Esophagus muscularis mucosa (tissue), 4 donors: ENCODE measurements around the gene SRSF6. TPM values are rescaled to one million over a fixed set of nuclear protein-coding genes. Genes with fewer than 3 reads are reported as not detected.

Experiments used
- DNase-seq: peaks from one replicate; pipeline ENCODE4 v3.0.0-alpha.2; 2017; ENCODE audit errors: extremely low spot score
- H3K27ac ChIP-seq, 4 donors: fragments of 200-600 bp; sonication (generic); replicated peaks in 1 of 4; 1 replicate in 3 of 4; 2 replicates in 1 of 4; pipeline ENCODE4 v1.5.1; 2016 to 2019; ENCODE audit warnings: mild to moderate bottlenecking in 1 of 4
- H3K27me3 ChIP-seq, 4 donors: fragments of 200-600 bp; sonication (generic); one replicate each; pipeline versions ENCODE4 v1.5.1 to v1.6.0; 2016 to 2019
- H3K36me3 ChIP-seq, 4 donors: fragments of 200-600 bp; sonication (generic); one replicate each; pipeline ENCODE4 v1.5.1; 2016 to 2019
- H3K4me1 ChIP-seq, 4 donors: fragments of 200-600 bp; sonication (generic); one replicate each; pipeline ENCODE4 v1.5.1; 2016 to 2019
- H3K4me3 ChIP-seq, 4 donors: fragments of 200-600 bp; sonication (generic); 1 replicate in 2 of 4; 2 replicates in 2 of 4; pipeline ENCODE4 v1.5.1; 2016 to 2019; ENCODE audit warnings: mild to moderate bottlenecking in 4 of 4, moderate library complexity in 1 of 4
- H3K9me3 ChIP-seq, 4 donors: fragments of 200-600 bp; sonication (generic); 1 replicate in 3 of 4; 2 replicates in 1 of 4; pipeline ENCODE4 v1.5.1; 2016 to 2019
- CTCF ChIP-seq, 3 experiments: fragments of 200-600 bp in 2 of 3; fragments of 450-650 bp in 1 of 3; sonication (generic) in 2 of 3; IDR thresholded peaks; one replicate each; pipeline ENCODE4 v1.5.1; 2017 to 2019; ENCODE audit warnings: antibody characterized with exemption in 3 of 3, mild to moderate bottlenecking in 2 of 3, moderate library complexity in 1 of 3
- EP300 ChIP-seq: sonication (generic); formaldehyde crosslinking; IDR thresholded peaks from one replicate; pipeline ENCODE4 v1.6.1; 2017; ENCODE audit warnings: antibody characterized with exemption
- POLR2A ChIP-seq: fragments of 450-650 bp; IDR thresholded peaks from one replicate; pipeline ENCODE4 v1.6.1; 2017; ENCODE audit warnings: antibody characterized with exemption, moderate library complexity, mild to moderate bottlenecking, low read depth
- POLR2AphosphoS5 ChIP-seq, 2 donors: sonication (generic); formaldehyde crosslinking; IDR thresholded peaks; one replicate each; pipeline ENCODE4 v1.6.1; 2017; ENCODE audit warnings: antibody characterized with exemption in 2 of 2
- whole genome bisulfite sequencing: methylation state at CpG from one replicate; pipeline ENCODE4 v1.1.5; 2018; 5-methylcytosine and 5-hydroxymethylcytosine counted together
- intact Hi-C: fragments of 100-400 bp; cut with DNase I; formaldehyde crosslinking; loops from one replicate; pipeline ENCODE4 v1.15.1; 2023
- total RNA-seq, 4 donors: library from RNA; depleted of rRNA; stranded (reverse); fragments of >200 nt; gene quantifications; one replicate each; pipeline versions ENCODE4 v1.1.0 to v1.2.1, GENCODE V29; 2016

Gene SRSF6
- total RNA-seq, 4 donors from 2014 or later = 22.4 to 46.1 (median 25.3) TPM

GRCh38 chr20:43463527-43464218, 6.0 kb downstream of the SRSF6 start:
- TF ChIP-seq CTCF (IDR thresholded peaks at IDR 0.05) = no peak
- no peak for TF ChIP-seq POLR2A
- no peak for TF ChIP-seq EP300
- TF ChIP-seq POLR2AphosphoS5 (IDR thresholded peaks at IDR 0.05) = no peak
- Histone ChIP-seq H3K27ac (no peak overlapping the region), H3K36me3 (peaks cover 40 to 94% (median 79%) of the 10 kb centered on the region in 4 donors), H3K4me1 (peaks cover 9 to 46% (median 32%) of the 10 kb centered on the region in 4 donors), H3K4me3 (no peak overlapping the region), H3K9me3 (no peaks in the 10 kb centered on the region), H3K27me3 (no peaks in the 10 kb centered on the region)
- intact Hi-C loops = loop anchor here (5.0 kb wide), 1 partner anchor 49 kb away; no protein-coding TSS in a partner anchor
- no peak for DNase-seq
- WGBS = 62% methylated on average over 3 of the region's 3 CpGs

DNA sequence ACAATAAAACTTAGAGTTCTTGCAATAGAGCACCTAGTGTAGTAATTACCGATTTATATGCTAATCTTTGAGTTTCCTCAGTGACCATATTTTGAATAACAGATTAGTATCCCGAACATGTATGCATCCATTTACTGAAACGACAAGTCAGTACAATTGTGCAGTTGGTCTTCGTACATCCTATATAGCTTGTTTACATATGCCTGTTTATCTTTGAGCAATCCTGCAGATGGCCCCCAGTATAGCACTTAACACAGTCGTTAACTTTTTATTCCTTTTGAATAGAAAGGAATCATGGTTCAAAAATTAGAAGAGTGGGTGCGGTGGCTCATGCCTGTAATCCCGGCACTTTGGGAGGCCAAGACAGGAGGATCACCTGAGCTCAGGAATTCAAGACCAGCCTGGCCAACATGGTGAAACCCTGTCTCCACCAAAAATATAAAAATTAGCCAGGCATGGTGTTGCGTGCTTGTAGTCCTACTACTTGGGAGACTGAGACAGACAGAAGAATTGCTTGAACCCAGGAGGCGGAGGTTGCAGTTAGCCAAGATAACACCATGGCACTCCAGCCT, 6.6 kb downstream of the SRSF6 start:
- 90% methylated on average over 9 of the region's 9 CpGs for WGBS
- H3K9me3 ChIP-seq = no peaks in the 10 kb centered on the region
- peaks cover 45 to 97% (median 83%) of the 10 kb centered on the region in 4 donors for H3K36me3 ChIP-seq
- no peak overlapping the region for H3K27ac ChIP-seq
- TF ChIP-seq CTCF (IDR thresholded peaks at IDR 0.05) = no peak
- no peak for TF ChIP-seq EP300
- TF ChIP-seq POLR2AphosphoS5 (IDR thresholded peaks at IDR 0.05) = no peak
- intact Hi-C loops = loop anchor here (5.0 kb wide), 1 partner anchor 48 kb away; no protein-coding TSS in a partner anchor
- H3K4me3 ChIP-seq = no peak overlapping the region
- DNase-seq = no peak
- no peaks in the 10 kb centered on the region for H3K27me3 ChIP-seq
- H3K4me1 ChIP-seq = peaks cover 9 to 39% (median 26%) of the 10 kb centered on the region in 4 donors

GRCh38 chr20:43465625-43465943, 7.9 kb downstream of the SRSF6 start:
- Histone ChIP-seq H3K36me3 (peaks cover 33 to 97% (median 81%) of the 10 kb centered on the region in 4 donors), H3K4me3 (no peak overlapping the region), H3K4me1 (peaks cover 5 to 32% (median 20%) of the 10 kb centered on the region in 4 donors), H3K27me3 (no peaks in the 10 kb centered on the region), H3K27ac (no peak overlapping the region), H3K9me3 (no peaks in the 10 kb centered on the region)
- intact Hi-C loops = no loop called here
- no peak for TF ChIP-seq EP300
- no peak for TF ChIP-seq CTCF (IDR thresholded peaks at IDR 0.05)
- TF ChIP-seq POLR2AphosphoS5 (IDR thresholded peaks at IDR 0.05) = no peak
- TF ChIP-seq POLR2A = no peak
- WGBS = 95% methylated on average over 2 of the region's 2 CpGs
- no peak for DNase-seq

- intact Hi-C loops = no loop called here
- no peaks in the 10 kb centered on the region for H3K9me3 ChIP-seq
- DNase-seq = no peak
- TF ChIP-seq EP300 = no peak
- TF ChIP-seq POLR2A = no peak
- no peak for TF ChIP-seq POLR2AphosphoS5 (IDR thresholded peaks at IDR 0.05)
- no peak for TF ChIP-seq CTCF (IDR thresholded peaks at IDR 0.05)
- peaks cover 0 to 21% (median 11%) of the 10 kb centered on the region in 4 donors for H3K4me1 ChIP-seq
- no peak overlapping the region for H3K27ac ChIP-seq
- no peak overlapping the region for H3K4me3 ChIP-seq
- H3K36me3 ChIP-seq = peaks cover 29 to 86% (median 75%) of the 10 kb centered on the region in 4 donors
- 95% methylated on average over 1 of the region's 1 CpG for WGBS
- H3K27me3 ChIP-seq = no peaks in the 10 kb centered on the region
Measured at GRCh38 chr20:43467589-43467988, 9.9 kb downstream of the SRSF6 start.
